Islet precursor cell (in vitro differentiated cells): Measurements from ENCODE around the gene C19orf38.

Experiments used
- DNase-seq: peaks from one replicate; pipeline ENCODE4 v3.0.0-alpha.2; 2018

Gene C19orf38

GRCh38 chr19:10848230-10848856, at the start of gene C19orf38:
C19orf38 (plus strand) TSS chr19:10848415; CDS start chr19:10848509, 94 bp downstream.
- DNase-seq = no peak

DNA sequence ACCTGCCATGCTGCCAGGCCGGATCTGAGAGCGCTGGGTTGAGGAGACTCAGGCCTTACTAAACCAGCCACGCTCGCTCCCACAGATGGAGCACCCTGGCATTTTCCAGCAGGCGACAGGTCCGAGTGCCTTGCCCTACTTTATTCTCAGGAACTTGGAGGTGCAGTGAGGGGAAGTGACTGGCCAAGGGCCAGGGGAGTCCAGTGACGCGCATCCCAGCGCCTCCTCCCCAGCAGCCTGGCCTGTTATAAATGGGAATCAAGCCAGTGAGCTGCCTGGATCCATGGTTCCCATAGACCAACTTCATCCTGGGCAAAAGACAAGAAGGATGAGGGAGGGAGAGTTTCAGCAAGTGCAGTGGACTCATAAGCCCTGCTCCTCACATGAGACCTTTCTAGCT, 47.7 kb upstream of the C19orf38 start:
- DNase-seq = no peak

DNA sequence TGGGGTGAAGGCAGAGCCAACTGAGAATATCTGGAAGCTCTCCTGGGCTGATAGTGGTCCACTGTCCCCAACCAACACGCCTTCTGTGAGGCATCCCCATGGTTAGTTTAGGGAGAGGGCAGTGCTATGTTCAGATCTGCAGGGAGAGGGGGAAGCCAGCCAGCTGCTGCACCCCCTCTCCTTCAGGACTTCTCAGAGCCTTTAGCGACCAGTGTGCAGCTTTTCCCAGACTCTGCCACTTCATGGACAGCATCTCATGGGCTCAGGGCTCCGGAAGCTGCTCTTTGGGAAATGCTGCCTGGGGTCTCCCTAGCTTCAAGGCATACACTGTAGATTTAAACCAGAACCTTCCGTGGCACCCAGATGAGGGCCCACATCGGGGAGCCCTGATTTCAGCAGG, 45.7 kb upstream of the C19orf38 start:
- DNase-seq = no peak

DNA sequence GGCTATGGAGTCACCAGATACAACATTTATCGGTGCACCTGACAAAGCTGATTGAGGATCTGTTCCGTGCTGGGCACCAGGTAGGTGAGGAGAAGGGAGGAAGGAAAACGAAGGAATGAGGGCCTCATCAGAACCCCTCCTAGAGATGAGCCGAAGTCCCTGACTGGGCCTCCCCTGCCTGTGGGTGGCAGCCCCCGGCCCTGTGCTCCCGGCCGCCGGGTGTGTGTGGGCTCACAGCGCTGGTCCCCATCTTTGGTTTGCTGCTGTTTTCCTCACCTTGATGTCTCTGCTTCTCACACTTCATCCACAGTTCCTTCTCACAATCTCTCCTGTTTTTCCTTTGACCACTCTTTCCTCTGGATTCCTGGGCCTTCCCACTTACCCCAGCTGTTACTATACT, 45.0 kb upstream of the C19orf38 start:
- no peak for DNase-seq

DNA sequence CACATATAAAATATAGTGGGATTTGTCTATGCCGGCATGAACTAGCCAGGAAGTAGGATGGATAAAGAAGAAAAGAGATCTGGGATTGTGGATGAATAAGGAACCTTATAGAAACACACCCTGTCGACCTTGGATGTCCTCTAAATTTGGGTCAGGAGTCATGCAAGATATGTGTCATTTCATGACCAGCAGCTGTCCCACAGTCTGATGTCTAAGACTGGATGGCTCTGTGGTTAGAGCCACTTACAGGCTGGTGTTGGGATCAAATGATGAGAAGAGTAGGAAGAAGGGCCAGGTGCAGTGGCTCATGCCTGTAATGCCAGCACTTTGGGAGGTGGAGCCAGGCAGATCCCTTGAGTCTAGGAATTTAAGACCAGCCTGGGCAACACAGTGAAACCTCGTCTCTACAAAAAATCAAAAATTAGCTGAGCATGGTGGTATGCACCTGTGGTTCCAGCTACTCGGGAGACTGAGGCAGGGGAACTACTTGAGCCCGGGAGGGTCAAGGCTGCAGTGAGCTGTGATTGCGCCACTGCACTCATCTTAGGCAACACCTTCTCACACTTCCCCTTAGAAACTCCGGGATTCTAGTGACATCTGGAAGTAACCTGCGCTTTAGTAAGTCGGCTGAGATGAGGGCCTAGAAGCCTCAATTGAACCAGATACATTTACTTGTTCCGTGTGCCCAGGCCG, 43.0 kb upstream of the C19orf38 start:
- no peak for DNase-seq

DNA sequence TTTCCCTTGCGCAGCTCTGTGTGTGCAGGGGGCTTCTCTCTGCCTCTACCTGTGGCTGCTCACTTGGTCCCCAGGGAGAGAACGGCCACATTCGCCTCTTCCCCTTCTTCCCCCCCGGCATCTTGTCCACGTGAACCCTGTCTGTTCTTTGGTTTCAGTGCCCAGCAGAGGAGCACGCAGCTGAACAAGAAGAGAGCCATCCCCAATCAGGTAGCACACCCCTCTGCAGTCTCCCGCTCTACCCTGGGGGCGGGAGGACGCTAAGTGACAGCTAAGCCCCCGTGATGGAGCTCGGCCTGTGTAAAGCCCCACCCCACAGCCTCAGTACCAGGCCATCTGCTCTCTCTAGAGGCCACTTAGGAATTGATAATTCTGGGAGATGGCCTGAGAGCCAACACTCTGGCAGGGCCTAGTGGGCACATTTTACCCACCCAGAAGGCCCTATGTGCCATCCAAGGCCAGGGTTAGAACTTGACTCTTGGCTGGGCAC, 42.4 kb upstream of the C19orf38 start:
- DNase-seq = no peak

DNA sequence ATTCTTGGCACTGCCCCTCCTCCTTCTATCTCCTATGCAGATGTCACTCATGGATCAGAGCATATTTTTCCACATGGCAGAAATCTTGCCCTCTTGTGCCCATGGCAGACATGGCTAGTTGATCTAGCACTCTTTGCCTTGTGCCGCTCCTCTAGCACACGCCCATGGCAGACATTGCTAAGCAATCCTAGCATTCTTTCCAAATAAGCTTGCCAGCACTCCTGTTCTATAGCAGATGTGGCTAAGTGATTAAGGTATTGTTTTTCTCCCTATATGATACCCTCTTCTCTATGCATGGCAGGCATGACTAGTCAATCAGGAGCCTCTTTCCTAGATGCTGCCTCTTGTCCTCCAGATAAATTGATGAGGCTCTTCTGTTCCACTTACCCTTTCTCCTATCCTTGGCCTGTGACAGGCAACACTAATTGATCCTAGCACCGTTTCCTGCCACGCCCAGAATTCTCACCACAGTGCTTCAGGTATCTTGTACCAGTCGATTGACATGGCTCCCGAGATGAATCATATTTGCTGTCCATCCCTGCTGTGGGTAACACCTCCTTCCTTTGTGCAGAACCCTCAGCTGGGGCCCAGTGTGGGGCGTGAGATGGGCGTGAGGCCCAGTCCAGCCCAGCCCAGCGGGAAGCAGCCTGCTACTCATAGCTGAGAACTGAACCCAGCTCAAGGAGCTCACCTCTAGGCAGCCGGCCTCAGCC, 39.1 kb upstream of the C19orf38 start:
- DNase-seq = peak; percentile 46

GRCh38 chr19:10809651-10810285, 38.4 kb upstream of the C19orf38 start:
- no peak for DNase-seq

DNA sequence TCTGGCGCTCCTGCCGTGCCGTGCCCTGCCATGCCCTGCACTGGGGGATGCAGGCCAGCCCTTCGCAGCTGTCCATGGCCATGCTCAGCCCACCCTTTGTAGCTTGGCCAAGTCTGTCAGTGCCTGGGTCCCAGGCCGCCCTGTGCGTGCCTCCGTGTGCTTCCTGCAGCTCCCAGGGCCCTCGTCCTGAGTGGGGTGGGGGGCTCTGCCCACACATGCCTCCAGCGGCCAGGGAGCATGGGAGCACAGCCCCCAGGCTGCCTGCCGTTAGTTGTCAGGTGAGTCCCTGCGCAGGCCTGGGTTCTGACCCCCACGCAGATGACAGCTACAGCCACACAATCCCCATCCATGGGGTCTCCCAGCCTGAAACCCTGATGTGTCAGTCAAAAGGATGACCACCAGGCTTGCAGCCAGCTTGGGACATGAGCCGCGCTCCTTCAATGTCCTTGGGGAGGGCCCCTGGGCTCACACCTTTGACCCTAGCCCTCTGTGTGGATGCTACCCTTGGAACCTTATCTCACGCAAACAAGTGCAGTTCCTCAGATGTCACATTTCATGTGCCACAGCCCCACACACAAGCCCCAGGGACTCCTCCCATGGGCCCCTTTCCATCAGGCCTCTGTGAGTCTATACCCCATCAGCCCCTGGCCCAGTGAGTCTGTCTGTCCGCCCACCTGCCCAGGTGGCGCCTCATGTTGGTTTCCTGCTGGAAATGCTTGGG, 36.7 kb upstream of the C19orf38 start:
- DNase-seq = no peak

DNA sequence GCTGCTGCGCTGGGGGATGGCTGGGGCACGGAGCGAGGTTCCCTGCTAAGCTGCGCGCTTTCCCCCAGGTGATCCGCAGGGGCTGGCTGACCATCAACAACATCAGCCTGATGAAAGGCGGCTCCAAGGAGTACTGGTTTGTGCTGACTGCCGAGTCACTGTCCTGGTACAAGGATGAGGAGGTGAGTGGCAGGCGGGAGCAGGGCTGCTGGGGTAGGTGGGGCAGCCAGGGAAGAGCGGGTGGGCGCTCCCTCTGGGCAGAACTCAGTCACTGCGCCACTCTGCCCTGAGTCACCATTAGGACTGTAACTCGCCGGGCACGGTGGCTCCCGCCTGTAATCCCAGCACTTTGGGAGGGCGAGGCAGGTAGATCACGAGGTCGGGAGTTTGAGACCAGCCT, 36.0 kb upstream of the C19orf38 start:
- DNase-seq = no peak

GRCh38 chr19:10812902-10813404, 35.3 kb upstream of the C19orf38 start:
- DNase-seq = peak; percentile 86

- no peak for DNase-seq
Observed at GRCh38 chr19:10815007-10815536, 33.1 kb upstream of the C19orf38 start.

- DNase-seq = no peak
Observed at GRCh38 chr19:10815969-10816644, 32.1 kb upstream of the C19orf38 start.

- no peak for DNase-seq
Observed at GRCh38 chr19:10816691-10817090, 31.5 kb upstream of the C19orf38 start.

DNA sequence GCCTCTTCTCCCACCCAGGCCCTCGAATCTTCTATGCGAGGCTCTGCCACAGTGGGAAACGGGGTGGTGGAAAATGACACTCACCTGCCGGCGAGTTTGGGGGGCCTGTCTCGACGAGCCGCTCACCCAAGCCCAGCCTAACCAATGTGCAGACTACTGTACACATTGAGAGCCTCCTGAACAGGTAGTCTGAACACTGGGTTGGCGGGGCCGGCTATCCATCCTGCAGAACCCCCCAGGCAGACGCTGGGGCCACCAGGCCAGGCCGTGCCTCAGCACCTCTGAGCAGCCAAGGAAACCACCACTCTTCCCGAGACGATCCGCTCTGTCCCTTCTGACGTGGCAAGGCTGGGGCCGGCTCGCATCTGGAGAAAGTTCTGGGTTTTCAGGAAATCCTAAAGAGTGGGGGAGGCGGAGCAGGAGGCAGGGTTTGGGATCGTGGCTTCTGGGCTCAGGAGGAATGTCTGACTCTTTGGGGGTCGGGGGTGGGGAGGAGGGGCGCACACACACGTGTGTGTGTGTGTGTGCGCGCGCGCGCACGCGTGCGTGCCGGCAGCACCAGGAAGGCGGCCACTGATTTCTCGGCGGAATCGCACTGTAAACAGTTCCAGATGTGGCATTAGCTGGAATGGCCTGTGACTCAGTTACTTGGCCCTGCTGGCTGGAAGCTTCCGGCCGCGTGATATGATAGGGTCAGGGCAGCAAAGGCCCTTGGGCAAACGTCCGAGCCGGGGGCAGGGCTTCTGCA, 30.8 kb upstream of the C19orf38 start:
- no peak for DNase-seq

GRCh38 chr19:10818301-10819123, 29.7 kb upstream of the C19orf38 start:
- no peak for DNase-seq

GRCh38 chr19:10819124-10820060, 28.8 kb upstream of the C19orf38 start:
- DNase-seq = no peak

DNA sequence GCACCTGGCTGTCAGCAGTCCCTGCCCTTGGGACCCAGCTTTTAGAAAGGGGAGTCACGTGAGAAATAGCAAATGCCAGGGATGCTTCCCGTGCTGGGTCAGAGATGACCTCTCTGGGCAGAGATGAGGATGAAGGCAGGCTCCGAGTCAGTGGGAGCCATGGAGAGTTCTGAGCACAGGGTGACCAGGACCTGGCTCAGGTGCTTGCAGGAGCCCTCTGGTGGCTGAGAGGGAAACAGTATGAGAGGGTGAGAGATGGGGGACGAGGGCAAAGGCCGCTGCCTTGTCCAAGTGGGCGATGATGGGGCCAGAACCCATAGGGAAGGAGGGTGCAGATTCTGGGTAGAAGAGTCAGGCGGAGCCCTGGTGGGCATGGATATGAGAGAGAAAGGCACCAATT, 28.0 kb upstream of the C19orf38 start:
- no peak for DNase-seq

DNA sequence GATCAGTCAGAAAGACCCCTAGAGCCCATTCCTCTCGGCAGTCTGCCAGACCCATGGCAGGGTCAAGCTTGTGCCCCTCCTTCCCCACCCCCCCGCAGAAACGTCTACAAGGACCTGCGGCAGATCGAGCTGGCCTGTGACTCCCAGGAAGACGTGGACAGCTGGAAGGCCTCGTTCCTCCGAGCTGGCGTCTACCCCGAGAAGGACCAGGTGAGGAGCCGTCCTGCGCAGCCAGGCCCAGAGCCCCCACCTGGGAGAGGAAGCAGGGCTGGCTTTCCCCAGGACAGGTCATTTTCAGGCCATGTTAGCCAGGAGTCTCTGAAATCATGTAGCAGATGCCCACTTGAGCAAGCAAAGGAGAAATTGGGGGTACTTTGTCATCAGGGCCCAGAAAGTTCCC, 24.5 kb upstream of the C19orf38 start:
- no peak for DNase-seq
